GM19438 (cell line): ENCODE measurements around the gene EXOSC10.
"Not testable (repeated sequence)": the region's sequence is repeated elsewhere in the genome, so short reads cannot be mapped to it uniquely, and the experiment has no call there.

Experiments used
- ATAC-seq: cut with Tn5 transposase; IDR thresholded peaks from one replicate; pipeline ENCODE4 v1.9.1; 2021; ENCODE audit warnings: low read depth; ENCODE audit not compliant: unreplicated experiment

Gene EXOSC10

GRCh38 chr1:11114966-11115365, 15.3 kb upstream of the EXOSC10 start:
- no peak for ATAC-seq

GRCh38 chr1:11109047-11109760, 9.5 kb upstream of the EXOSC10 start:
- ATAC-seq, result no peak

DNA sequence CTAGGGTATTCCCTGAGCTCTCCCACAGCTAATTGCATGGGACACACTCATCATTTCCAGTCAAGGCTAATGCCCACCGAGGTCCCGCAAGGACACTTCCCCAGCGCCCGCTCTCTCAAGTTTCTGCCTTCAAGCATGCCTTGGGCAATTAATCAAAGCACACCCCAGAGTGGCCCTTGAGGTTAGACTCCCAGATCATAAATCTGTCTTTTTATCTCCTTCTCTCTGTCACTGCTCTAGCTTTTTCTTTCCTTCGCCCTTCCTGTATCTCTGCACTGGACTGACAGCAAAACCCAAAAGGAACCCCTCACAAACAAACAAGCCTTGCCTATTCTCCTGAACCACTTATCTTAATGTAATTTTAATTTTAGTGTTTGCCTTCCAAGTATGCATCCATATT, 7.9 kb upstream of the EXOSC10 start:
- ATAC-seq, result no peak

DNA sequence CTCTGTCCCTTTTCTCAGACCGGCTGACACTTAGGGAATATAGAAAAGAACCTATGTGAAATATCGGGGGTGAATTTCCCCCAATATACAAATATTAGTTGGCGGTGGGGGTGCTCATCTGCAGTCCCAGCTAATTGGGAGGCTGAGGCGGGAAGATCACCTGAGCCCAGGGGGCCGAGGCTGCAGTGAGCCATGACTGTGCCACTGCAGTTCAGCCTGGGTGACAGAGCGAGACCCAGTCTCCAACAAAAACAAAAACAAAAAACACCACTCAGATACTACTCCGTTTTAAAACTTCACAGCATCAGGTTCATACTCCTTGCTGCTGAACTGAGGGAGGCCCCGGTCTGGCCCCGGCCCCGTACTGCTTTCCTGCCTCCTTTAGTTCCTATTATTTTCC, 5.9 kb upstream of the EXOSC10 start:
- no peak for ATAC-seq

DNA sequence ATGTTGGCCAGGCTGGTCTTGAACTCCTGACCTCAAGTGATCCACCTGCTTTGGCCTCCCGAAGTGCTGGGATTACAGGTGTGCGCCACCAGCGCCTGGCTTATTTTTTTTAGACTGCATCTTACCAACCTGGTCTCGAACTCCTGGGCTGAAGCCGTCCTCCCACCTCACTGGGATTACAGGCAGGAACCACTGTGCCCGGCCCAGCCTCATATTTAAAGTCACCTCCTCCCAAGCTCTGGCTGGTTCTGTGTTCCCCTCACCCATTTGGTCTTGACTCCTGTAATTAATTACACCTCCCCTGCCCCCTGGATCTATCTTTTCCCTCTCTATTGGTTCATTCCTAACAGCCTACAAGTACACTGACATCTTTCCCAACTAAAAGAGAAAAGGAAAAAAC, 1.7 kb upstream of the EXOSC10 start:
- no peak for ATAC-seq

GRCh38 chr1:11100806-11101205, 1.1 kb upstream of the EXOSC10 start:
- not testable (repeated sequence) for ATAC-seq

- ATAC-seq, result no peak
These were observed 452 bp upstream of the EXOSC10 start for GRCh38 chr1:11100149-11100493.

DNA sequence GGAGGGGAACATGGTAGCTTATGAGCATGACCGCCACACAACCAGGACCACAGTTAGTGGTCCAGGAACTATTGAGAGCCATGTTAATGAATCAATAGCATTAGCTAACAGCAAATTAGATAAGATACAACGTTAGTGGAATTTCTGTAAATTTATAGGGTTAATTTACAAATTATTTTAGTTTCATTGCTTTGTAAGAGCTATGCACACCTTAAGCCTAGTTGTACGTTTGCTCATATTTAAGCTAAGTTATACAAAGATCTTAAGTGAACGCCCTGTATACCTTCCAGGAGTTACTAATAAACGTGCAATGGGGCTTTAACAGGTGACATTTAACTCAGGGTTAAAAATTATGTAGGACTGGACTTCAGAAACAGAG, 749 bp downstream of the EXOSC10 start:
- ATAC-seq, result no peak

GRCh38 chr1:11083784-11084183, 15.9 kb downstream of the EXOSC10 start:
- not testable (repeated sequence) for ATAC-seq

DNA sequence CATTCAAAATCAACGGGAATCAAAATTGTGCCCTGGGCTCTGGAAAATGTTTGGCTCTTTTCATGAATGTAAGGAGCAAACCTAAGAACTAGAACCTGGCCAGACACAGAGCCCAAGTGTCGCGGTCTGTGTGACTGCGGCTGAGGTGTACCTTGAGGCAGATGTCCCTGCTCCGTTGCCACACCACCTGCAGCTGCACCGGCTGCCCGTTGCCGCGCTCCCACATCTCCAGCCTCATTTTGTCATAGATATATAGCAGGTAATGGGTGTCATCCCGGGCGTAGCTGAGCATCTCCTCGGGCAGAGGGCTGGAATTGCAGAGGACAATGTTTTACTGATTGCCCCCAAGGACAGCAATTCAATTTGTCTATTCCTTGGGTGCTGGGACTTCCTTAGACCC, 18.7 kb downstream of the EXOSC10 start:
- ATAC-seq, result no peak

- ATAC-seq, result no peak
These were observed 21.0 kb downstream of the EXOSC10 start for GRCh38 chr1:11078631-11079030.

DNA sequence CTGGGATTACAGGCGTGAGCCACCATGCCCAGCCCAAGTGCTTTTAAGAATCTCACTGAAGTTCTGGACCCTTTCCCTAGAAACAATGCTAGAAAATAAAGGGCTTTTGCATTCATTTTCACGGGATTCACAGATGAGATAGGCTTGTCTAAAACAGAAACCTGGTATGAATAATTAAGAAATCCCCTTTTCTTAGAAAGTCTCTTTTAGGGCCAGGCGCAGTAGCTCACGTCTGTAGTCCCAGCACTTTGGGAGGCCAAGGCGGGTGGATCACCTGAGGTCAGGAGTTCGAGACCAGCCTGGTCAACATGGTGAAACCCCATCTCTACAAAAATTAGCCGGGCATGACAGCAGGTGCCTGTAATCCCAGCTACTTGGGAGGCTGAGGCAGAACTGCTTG, 26.3 kb downstream of the EXOSC10 start:
- not testable (repeated sequence) for ATAC-seq

- ATAC-seq, result no peak
These were observed 27.3 kb downstream of the EXOSC10 start for GRCh38 chr1:11072216-11072917.

DNA sequence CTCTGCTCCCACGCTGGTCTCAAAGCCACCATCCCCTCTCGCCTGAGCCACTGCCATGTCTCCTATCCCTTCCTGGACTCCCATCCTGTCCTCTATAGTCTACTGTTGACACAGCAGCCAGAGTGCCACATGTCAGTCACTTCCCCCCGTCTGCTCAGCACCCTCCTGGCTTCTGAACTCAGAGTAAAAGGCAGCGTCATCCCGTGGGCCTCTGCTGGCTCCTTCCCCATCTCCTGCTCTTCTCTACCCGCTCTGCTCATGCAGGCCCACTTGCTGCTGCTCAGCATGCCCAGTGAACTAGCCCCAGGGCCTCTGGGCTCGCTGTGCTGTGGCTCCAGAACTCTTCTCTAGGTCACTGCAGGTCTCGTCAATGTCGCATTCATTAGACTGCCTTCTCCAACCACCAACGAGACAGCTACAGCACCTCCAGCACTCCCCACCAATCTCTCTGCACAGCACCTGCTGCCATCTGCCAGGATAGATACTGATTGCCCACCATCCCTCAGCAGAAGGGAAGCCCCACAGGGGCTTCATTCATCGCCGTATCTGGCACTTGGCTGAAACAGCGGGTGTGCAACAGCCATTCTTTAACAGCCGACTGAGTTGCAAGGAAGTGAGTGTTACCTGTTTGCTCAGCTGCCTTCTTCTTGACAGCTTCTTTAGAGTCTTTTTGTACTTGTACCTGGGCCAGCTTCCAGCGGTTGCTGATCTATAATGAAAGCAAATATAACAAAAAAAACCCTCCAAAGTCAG, 28.0 kb downstream of the EXOSC10 start:
- no peak for ATAC-seq

GRCh38 chr1:11070876-11071275, 28.8 kb downstream of the EXOSC10 start:
- no peak for ATAC-seq

DNA sequence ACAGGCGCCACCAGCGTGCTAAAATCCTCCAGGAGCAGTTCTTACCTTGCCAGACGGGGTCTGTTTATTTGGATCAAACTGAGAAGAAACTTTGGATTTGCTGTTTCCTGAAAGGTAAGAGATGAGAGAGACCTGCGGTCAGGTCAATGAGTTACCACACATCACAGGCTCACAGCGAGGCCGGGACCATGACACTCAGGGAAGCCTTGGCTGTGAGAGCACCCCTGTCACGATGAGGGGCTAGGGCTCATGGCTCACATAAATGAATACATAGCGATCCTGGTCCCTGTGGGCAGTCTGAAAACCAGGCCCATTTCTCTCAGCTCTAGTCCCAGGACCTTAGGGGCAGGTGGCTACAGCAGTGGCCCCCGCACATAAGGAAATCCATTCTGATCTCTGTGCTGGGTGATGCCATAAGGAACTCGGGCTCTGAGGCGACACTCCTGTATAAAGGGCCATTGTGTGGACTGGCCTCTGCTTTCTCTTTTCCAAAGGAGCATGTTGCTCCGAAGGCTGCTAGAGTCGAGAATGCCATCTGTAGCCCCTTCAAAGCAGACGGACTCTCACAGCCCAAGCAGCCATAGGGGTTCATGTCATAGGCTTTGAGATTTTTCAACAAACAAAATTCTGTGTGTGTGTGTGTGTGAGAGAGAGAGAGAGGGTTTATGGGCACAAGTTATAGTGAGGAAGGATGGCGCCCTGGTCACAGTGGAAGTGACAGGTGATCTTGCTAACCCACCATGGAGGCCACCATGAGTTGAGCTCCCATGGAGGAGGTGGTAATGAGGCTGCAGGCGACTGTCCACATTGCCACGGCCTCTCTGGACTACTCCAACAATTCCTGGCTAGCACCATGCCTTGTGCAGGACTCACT, 30.8 kb downstream of the EXOSC10 start:
- ATAC-seq, result no peak

- no peak for ATAC-seq
These were observed 31.7 kb downstream of the EXOSC10 start for GRCh38 chr1:11067716-11068599.

- ATAC-seq, result no peak
These were observed 33.9 kb downstream of the EXOSC10 start for GRCh38 chr1:11065796-11066195.

DNA sequence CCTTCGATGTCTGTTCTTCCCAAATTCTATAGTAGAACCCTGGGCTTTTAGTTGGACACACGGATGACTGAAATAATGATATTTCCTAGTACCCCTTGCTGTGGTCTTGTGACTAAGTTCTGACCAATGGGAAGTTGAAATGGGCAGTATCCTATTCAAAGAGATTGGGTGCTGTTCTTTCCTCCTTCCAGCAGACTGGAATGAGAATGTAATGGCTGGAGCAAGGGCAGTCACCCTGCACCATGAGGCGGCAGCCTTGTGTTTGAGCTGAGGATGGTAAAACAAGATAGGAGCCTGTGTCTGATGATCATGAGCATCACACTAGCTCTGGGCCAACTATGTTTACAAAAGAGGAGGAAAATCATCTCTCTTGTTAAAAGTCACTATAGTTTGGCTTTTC, 34.7 kb downstream of the EXOSC10 start:
- ATAC-seq, result no peak
